ENCODE results near the gene ISG20L2. TPM values are rescaled to one million over a fixed set of nuclear protein-coding genes. Genes with fewer than 3 reads are reported as not detected.

ISG20L2 gene
- total RNA-seq, 1 experiment from 2014 or later, result 41.7 TPM

- H3K79me2 ChIP-seq (ENCODE audit: insufficient read depth, low read length), result no peaks in the 10 kb centered on the region
- intact Hi-C loops (cut with micrococcal nuclease), result no loop called here
- no peaks in the 10 kb centered on the region for H3K9me3 ChIP-seq (ENCODE audit: control insufficient read depth in 1 of 2, insufficient read depth in 1 of 2, low read depth in 1 of 2, low read length in 2 of 2)
- H3K4me1 ChIP-seq (ENCODE audit: control insufficient read depth in 1 of 2, insufficient read depth in 2 of 2, low read length in 2 of 2), result peaks cover 74 to 76% of the 10 kb centered on the region in 2 experiments
- no peaks in the 10 kb centered on the region for H3K9me2 ChIP-seq (ENCODE audit: insufficient read depth)
- ATAC-seq (peak; percentile 16; the same call in 1 of the 2 replicates), DNase-seq (ENCODE audit: low read depth, low spot score) (no peak)
- peak overlapping the region in 1 of 2 experiments; percentile 18; a peak in 2 of 4 replicates for H3K4me3 ChIP-seq (replicated peaks in 1 of 2; ENCODE audit: low read depth in 1 of 2, low read length in 2 of 2)
- H2AFZ ChIP-seq (ENCODE audit: low read depth, low read length, poor library complexity, severe bottlenecking), result no peak overlapping the region
- CTCF ChIA-PET, result interaction anchor here (1.5 to 14.7 kb wide), 4 partner anchors 10 to 86 kb away, joined by 5 to 310 read pairs (median 32); partner anchors contain the start of genes ISG20L2 and METTL25B
- H3K36me3 ChIP-seq (ENCODE audit: control insufficient read depth in 1 of 2, insufficient read depth in 2 of 2, low read length in 2 of 2), result no peaks in the 10 kb centered on the region
- POLR2A ChIA-PET, result interaction anchor here (1.2 to 3.6 kb wide), 5 partner anchors 15 to 52 kb away, joined by 3 to 22 read pairs (median 7); partner anchors contain the start of genes ISG20L2 and METTL25B
- no TSS peak for BruUV-seq (replicated peaks)
- H3K27me3 ChIP-seq (ENCODE audit: insufficient read depth, low read length), result no peaks in the 10 kb centered on the region
- peak overlapping the region; percentile 51 for H3K9ac ChIP-seq (ENCODE audit: low read length)
- H3K27ac ChIP-seq (ENCODE audit: low read depth, low read length), result peak overlapping the region; percentile 68
- TF ChIP-seq ZFX (IDR thresholded peaks at IDR 0.05) (no peak), MAX (IDR thresholded peaks at IDR 0.05) (no peak), YY1 (IDR thresholded peaks at IDR 0.05; ENCODE audit: extremely low read depth, insufficient replicate concordance, low read depth, low read length) (no peak), RAD21 (IDR thresholded peaks at IDR 0.05; ENCODE audit: low read depth) (no peak), FOSL1 (IDR thresholded peaks at IDR 0.05; ENCODE audit: low read depth) (no peak), ZBTB33 (IDR thresholded peaks at IDR 0.05; ENCODE audit: extremely low read depth, insufficient replicate concordance, low read length) (no peak), EZH2 (IDR thresholded peaks at IDR 0.05) (no peak), REST (IDR thresholded peaks at IDR 0.05; ENCODE audit: low read depth) (no peak), SIN3A (IDR thresholded peaks at IDR 0.05; ENCODE audit: low read depth) (no peak), EGR1 (IDR thresholded peaks at IDR 0.05; ENCODE audit: low read depth) (no peak), SP1 (IDR thresholded peaks at IDR 0.05; ENCODE audit: low read depth) (no peak), ATF3 (IDR thresholded peaks at IDR 0.05) (no peak), EZH2phosphoT487 (IDR thresholded peaks at IDR 0.05; ENCODE audit: borderline replicate concordance) (no peak), POLR2A (IDR thresholded peaks at IDR 0.05; ENCODE audit: borderline replicate concordance, extremely low read depth, insufficient read depth, insufficient read length) (no peak), CTCF (IDR thresholded peaks at IDR 0.05 in 2 of 3, conservative IDR thresholded peaks at IDR 0.05 in 1 of 3; ENCODE audit: borderline replicate concordance in 1 of 3, insufficient read depth in 1 of 3, low read depth in 2 of 3, low read length in 2 of 3) (no peak), ZNF274 (IDR thresholded peaks at IDR 0.05; ENCODE audit: low read depth, low read length) (no peak), ELF1 (IDR thresholded peaks at IDR 0.05; ENCODE audit: borderline replicate concordance, low read depth) (no peak), TCF7L2 (IDR thresholded peaks at IDR 0.05; ENCODE audit: borderline replicate concordance, extremely low read depth, insufficient read depth, insufficient read length) (no peak), CEBPB (IDR thresholded peaks at IDR 0.05; ENCODE audit: low read depth) (no peak)
- no peaks in the 10 kb centered on the region for H4K20me1 ChIP-seq (ENCODE audit: insufficient read depth)
- RAD21 ChIA-PET (ENCODE audit: low non-redundant PET in 1 of 2, low total read pairs in 2 of 2, uncharacterized antibody in 2 of 2, unreplicated experiment in 2 of 2), result interaction anchor here (2.1 to 3.8 kb wide), 1 partner anchor 23 kb away, joined by 7 to 11 read pairs; no protein-coding TSS in a partner anchor
- peak overlapping the region; percentile 85 for H3K4me2 ChIP-seq (ENCODE audit: low read length)
These were observed 15.9 kb downstream of the ISG20L2 start for GRCh38 chr1:156712626-156713025.

Measured in HCT116 (cell line).